HG02870 (cell line): ENCODE data around the gene ASPG.

Experiments
- ATAC-seq: cut with Tn5 transposase; IDR thresholded peaks from one replicate; pipeline ENCODE4 v1.9.1; 2021; ENCODE audit warnings: mild to moderate bottlenecking, moderate library complexity; ENCODE audit not compliant: unreplicated experiment

ASPG gene

GRCh38 chr14:104075530-104076151, 9.9 kb upstream of the ASPG start:
- ATAC-seq = no peak

- no peak for ATAC-seq
Observed at GRCh38 chr14:104076743-104077142, 8.8 kb upstream of the ASPG start.

- ATAC-seq = peak; percentile 73
Observed at GRCh38 chr14:104078031-104078455, 7.5 kb upstream of the ASPG start.

GRCh38 chr14:104080376-104081260, 4.9 kb upstream of the ASPG start:
- no peak for ATAC-seq

- ATAC-seq = no peak
Observed at GRCh38 chr14:104081261-104081835, 4.2 kb upstream of the ASPG start.

- ATAC-seq = no peak
Observed at GRCh38 chr14:104081951-104082464, 3.5 kb upstream of the ASPG start.

GRCh38 chr14:104082807-104083206, 2.7 kb upstream of the ASPG start:
- ATAC-seq = no peak

GRCh38 chr14:104084251-104085002, 1.1 kb upstream of the ASPG start:
- no peak for ATAC-seq

GRCh38 chr14:104085889-104086201, 345 bp downstream of the ASPG start:
- ATAC-seq = no peak

- ATAC-seq = no peak
Observed at GRCh38 chr14:104086210-104086660, 735 bp downstream of the ASPG start.

- ATAC-seq = no peak
Observed at GRCh38 chr14:104086661-104087461, 1.4 kb downstream of the ASPG start.

GRCh38 chr14:104087505-104087904, 2.0 kb downstream of the ASPG start:
- ATAC-seq = no peak

- no peak for ATAC-seq
Observed at GRCh38 chr14:104087981-104088850, 2.7 kb downstream of the ASPG start.

GRCh38 chr14:104090071-104090748, 4.7 kb downstream of the ASPG start:
- no peak for ATAC-seq

GRCh38 chr14:104091061-104091926, 5.8 kb downstream of the ASPG start:
- ATAC-seq = no peak

- no peak for ATAC-seq
Observed at GRCh38 chr14:104091927-104092771, 6.6 kb downstream of the ASPG start.

GRCh38 chr14:104092931-104093365, 7.4 kb downstream of the ASPG start:
- no peak for ATAC-seq
